ENCODE results near the gene DVL3. TPM values are rescaled to one million over a fixed set of nuclear protein-coding genes. Genes with fewer than 3 reads are reported as not detected.

The DVL3 gene
- total and polyA plus RNA-seq, 4 donors, result 8.6 to 26.3 (median 17.4) TPM

- no peak overlapping the region for H3K4me3 ChIP-seq (ENCODE audit: low read depth in 1 of 3, low read length in 3 of 3)
- WGBS, result 92% methylated on average over 17 of the region's 17 CpGs
- peaks cover 2 to 25% (median 21%) of the 10 kb centered on the region in 4 donors for H3K4me1 ChIP-seq (ENCODE audit: control insufficient read depth in 4 of 4, insufficient read depth in 4 of 4, low read length in 3 of 4)
- no peaks in the 10 kb centered on the region for H3K27me3 ChIP-seq (ENCODE audit: control insufficient read depth in 4 of 4, insufficient read depth in 4 of 4, low read length in 3 of 4)
- no peak overlapping the region for H3K27ac ChIP-seq (ENCODE audit: low read depth in 1 of 2, low read length in 2 of 2)
- TF ChIP-seq, protein P1, sequence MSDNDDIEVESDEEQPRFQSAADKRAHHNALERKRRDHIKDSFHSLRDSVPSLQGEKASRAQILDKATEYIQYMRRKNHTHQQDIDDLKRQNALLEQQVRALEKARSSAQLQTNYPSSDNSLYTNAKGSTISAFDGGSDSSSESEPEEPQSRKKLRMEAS (IDR thresholded peaks at IDR 0.05), result no peak
- TF ChIP-seq RAD21 (IDR thresholded peaks at IDR 0.05) (no peak), EGR1 (IDR thresholded peaks at IDR 0.05; ENCODE audit: low read depth in 2 of 2) (no peak), JUND (IDR thresholded peaks at IDR 0.05) (no peak)
- DNase-seq (ENCODE audit: low spot score), result no peak
- H3K9ac ChIP-seq (ENCODE audit: low read depth in 1 of 2, low read length in 2 of 2), result no peak overlapping the region
- H3K36me3 ChIP-seq (ENCODE audit: control insufficient read depth in 4 of 4, insufficient read depth in 3 of 4, low read depth in 1 of 4, low read length in 3 of 4), result peaks cover 28 to 62% (median 57%) of the 10 kb centered on the region in 4 donors
- H3K9me3 ChIP-seq (ENCODE audit: control insufficient read depth in 4 of 4, low read length in 3 of 4), result no peaks in the 10 kb centered on the region
These were observed 32.9 kb downstream of the DVL3 start for GRCh38 chr3:184188080-184188479.

DNA sequence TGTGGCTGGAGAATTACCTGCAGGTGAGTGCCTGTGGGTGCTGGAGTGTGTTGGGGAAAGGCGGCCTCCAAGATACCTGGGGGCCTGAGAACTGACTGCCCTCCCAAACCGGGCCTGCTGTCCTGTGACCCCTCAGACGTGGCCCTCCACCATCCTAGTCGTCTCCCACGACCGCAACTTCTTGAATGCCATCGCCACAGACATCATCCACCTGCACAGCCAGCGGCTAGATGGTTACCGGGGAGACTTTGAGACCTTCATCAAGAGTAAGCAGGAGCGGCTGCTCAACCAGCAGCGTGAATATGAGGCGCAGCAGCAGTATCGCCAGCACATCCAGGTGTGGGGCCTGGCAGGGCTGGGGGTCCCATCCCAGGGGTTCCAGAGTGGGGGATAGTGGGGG lies 34.2 kb downstream of the DVL3 start:
- WGBS, result 95% methylated on average over 13 of the region's 13 CpGs
- H3K9me3 ChIP-seq (ENCODE audit: control insufficient read depth in 4 of 4, low read length in 3 of 4), result no peaks in the 10 kb centered on the region
- no peak overlapping the region for H3K4me3 ChIP-seq (ENCODE audit: low read depth in 1 of 3, low read length in 3 of 3)
- no peak overlapping the region for H3K9ac ChIP-seq (ENCODE audit: low read depth in 1 of 2, low read length in 2 of 2)
- H3K4me1 ChIP-seq (ENCODE audit: control insufficient read depth in 4 of 4, insufficient read depth in 4 of 4, low read length in 3 of 4), result peaks cover 2 to 25% (median 21%) of the 10 kb centered on the region in 4 donors
- H3K36me3 ChIP-seq (ENCODE audit: control insufficient read depth in 4 of 4, insufficient read depth in 3 of 4, low read depth in 1 of 4, low read length in 3 of 4), result peaks cover 30 to 63% (median 60%) of the 10 kb centered on the region in 4 donors
- TF ChIP-seq HNF4G (IDR thresholded peaks at IDR 0.05) (no peak), RXRA (IDR thresholded peaks at IDR 0.05) (no peak), GABPA (IDR thresholded peaks at IDR 0.05 in 1 of 2, conservative IDR thresholded peaks at IDR 0.05 in 1 of 2) (no peak), JUND (IDR thresholded peaks at IDR 0.05) (no peak), HNF4A (conservative IDR thresholded peaks at IDR 0.05) (no peak), SP1 (IDR thresholded peaks at IDR 0.05) (no peak), RAD21 (IDR thresholded peaks at IDR 0.05) (no peak), EGR1 (IDR thresholded peaks at IDR 0.05; ENCODE audit: low read depth in 2 of 2) (no peak), YY1 (IDR thresholded peaks at IDR 0.05) (no peak), ATF3 (IDR thresholded peaks at IDR 0.05) (no peak)
- TF ChIP-seq, protein P1 (IDR thresholded peaks at IDR 0.05), result no peak
- TF ChIP-seq, protein P2, sequence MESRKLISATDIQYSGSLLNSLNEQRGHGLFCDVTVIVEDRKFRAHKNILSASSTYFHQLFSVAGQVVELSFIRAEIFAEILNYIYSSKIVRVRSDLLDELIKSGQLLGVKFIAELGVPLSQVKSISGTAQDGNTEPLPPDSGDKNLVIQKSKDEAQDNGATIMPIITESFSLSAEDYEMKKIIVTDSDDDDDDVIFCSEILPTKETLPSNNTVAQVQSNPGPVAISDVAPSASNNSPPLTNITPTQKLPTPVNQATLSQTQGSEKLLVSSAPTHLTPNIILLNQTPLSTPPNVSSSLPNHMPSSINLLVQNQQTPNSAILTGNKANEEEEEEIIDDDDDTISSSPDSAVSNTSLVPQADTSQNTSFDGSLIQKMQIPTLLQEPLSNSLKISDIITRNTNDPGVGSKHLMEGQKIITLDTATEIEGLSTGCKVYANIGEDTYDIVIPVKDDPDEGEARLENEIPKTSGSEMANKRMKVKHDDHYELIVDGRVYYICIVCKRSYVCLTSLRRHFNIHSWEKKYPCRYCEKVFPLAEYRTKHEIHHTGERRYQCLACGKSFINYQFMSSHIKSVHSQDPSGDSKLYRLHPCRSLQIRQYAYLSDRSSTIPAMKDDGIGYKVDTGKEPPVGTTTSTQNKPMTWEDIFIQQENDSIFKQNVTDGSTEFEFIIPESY (IDR thresholded peaks at IDR 0.05), result no peak
- TF ChIP-seq, protein P3, sequence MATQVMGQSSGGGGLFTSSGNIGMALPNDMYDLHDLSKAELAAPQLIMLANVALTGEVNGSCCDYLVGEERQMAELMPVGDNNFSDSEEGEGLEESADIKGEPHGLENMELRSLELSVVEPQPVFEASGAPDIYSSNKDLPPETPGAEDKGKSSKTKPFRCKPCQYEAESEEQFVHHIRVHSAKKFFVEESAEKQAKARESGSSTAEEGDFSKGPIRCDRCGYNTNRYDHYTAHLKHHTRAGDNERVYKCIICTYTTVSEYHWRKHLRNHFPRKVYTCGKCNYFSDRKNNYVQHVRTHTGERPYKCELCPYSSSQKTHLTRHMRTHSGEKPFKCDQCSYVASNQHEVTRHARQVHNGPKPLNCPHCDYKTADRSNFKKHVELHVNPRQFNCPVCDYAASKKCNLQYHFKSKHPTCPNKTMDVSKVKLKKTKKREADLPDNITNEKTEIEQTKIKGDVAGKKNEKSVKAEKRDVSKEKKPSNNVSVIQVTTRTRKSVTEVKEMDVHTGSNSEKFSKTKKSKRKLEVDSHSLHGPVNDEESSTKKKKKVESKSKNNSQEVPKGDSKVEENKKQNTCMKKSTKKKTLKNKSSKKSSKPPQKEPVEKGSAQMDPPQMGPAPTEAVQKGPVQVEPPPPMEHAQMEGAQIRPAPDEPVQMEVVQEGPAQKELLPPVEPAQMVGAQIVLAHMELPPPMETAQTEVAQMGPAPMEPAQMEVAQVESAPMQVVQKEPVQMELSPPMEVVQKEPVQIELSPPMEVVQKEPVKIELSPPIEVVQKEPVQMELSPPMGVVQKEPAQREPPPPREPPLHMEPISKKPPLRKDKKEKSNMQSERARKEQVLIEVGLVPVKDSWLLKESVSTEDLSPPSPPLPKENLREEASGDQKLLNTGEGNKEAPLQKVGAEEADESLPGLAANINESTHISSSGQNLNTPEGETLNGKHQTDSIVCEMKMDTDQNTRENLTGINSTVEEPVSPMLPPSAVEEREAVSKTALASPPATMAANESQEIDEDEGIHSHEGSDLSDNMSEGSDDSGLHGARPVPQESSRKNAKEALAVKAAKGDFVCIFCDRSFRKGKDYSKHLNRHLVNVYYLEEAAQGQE (IDR thresholded peaks at IDR 0.05), result no peak
- H3K27me3 ChIP-seq (ENCODE audit: control insufficient read depth in 4 of 4, insufficient read depth in 4 of 4, low read length in 3 of 4), result no peaks in the 10 kb centered on the region
- no peak overlapping the region for H3K27ac ChIP-seq (ENCODE audit: low read depth in 1 of 2, low read length in 2 of 2)
- DNase-seq (ENCODE audit: low spot score), result no peak
